ENCODE measurements around the gene SPPL3. TPM values are rescaled to one million over a fixed set of nuclear protein-coding genes. Genes with fewer than 3 reads are reported as not detected.
A peak's percentile ranks its signal among the peaks of the same experiment; 100 is the strongest.
"Not testable (repeated sequence)": the region's sequence is repeated elsewhere in the genome, so short reads cannot be mapped to it uniquely, and the experiment has no call there.

The SPPL3 gene
- polyA plus RNA-seq, 1 donor from 2014 or later, result 18.6 TPM

DNA sequence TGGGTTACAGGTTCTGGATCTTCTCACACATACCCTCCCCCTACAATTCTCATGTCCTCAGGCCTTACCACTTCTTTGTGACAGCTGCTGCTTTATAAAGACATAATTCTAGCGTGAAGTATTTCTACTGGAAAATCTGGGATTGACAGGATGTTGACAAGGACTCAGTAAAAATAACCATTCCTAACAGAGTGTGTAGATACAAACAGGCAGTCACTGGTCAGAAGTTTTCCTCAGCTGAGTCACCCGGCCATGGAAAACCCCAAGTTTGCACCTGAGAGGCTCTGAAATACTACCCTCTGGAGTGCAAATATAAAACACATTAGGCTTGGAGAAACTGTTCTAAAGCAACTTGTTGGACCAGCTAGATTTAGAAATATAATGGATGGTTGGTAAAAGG lies 54.4 kb downstream of the SPPL3 start:
- peak overlapping the region in 1 of 4 donors; percentile 22 for H3K4me3 Mint-ChIP-seq

DNA sequence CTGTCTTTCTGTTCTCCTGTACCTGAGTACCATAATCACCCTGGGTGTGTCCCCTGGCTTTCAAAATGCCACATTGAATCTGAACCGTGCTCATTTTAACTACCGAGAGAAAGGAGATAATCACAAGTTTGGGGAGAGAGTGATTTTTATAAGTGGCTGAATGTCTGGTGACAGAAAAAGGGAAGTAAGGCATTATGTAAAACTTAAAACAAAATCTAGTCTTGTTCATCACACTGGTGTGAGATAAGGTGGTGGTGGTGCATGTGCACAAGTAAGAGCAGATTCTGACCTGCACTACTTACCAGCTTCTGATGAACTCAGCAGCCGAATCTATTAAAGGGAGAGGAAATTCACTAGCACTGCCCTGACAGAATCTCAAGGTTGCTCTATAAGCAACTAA lies 56.3 kb downstream of the SPPL3 start:
- peak overlapping the region in 2 of 4 donors; percentile 29 to 47 for H3K4me3 Mint-ChIP-seq
- peaks cover 0 to 1% (median 0%) of the 10 kb centered on the region in 3 donors for H3K9me3 Mint-ChIP-seq
- peaks cover 40 to 55% (median 49%) of the 10 kb centered on the region in 3 donors for H3K4me1 Mint-ChIP-seq
- H3K36me3 Mint-ChIP-seq, result no peaks in the 10 kb centered on the region
- peak overlapping the region; percentile 18 to 68 (median 29) for H3K27ac Mint-ChIP-seq
- no peaks in the 10 kb centered on the region for H3K27me3 Mint-ChIP-seq

More for the DNA sequence above, 54.4 kb downstream of the SPPL3 start:
- no peaks in the 10 kb centered on the region for H3K27me3 Mint-ChIP-seq
- H3K36me3 Mint-ChIP-seq, result no peaks in the 10 kb centered on the region
- H3K9me3 Mint-ChIP-seq, result peaks cover 0 to 1% (median 0%) of the 10 kb centered on the region in 3 donors
- H3K4me1 Mint-ChIP-seq, result peaks cover 41 to 52% (median 51%) of the 10 kb centered on the region in 3 donors
- H3K27ac Mint-ChIP-seq, result peak overlapping the region in 1 of 3 donors; percentile 40

DNA sequence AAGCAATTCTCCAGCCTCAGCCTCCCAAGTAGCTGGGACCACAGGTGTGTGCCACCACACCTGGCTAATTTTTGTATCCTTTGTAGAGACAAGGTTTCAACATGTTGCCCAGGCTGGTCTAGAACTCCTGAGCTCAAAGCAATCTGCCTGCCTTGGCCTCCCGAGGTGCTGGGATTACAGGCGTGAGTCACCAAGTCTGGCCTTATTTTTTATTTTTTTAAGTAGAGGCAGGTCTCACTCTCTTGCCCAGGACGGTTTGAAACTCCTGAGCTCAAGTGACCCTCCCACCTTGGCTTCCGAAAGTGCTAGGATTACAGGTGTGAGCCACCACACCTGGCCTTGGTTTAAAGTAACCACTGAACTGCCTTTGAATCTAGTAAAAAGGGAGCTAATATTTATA lies 56.8 kb downstream of the SPPL3 start:
- peak overlapping the region in 2 of 4 donors; percentile 29 to 47 for H3K4me3 Mint-ChIP-seq
- peaks cover 0 to 1% (median 0%) of the 10 kb centered on the region in 3 donors for H3K9me3 Mint-ChIP-seq
- peaks cover 42 to 55% (median 51%) of the 10 kb centered on the region in 3 donors for H3K4me1 Mint-ChIP-seq
- H3K27ac Mint-ChIP-seq, result peak overlapping the region; percentile 18 to 68 (median 29)
- no peaks in the 10 kb centered on the region for H3K36me3 Mint-ChIP-seq
- H3K27me3 Mint-ChIP-seq, result no peaks in the 10 kb centered on the region

DNA sequence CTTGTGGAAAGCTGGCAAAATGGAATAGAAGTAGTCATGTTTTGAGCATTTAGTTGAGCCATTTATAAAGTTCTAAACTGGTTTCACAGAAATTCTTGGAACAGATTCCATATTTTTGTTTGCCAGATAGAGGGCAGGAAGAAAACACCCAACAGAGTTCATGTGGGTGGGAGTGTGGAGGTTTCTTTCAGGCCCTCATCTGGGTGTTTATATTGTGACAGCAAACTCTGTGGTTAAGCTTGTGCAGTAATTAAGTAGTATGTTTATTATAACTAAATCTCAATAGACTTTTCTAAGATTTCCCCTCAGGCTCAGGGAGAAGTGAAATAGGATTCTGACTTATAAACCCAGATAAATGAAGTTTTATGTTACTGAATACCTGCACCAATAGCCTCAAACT lies 57.4 kb downstream of the SPPL3 start:
- H3K9me3 Mint-ChIP-seq, result peaks cover 0 to 1% (median 0%) of the 10 kb centered on the region in 3 donors
- peak overlapping the region in 1 of 3 donors; percentile 14 for H3K27ac Mint-ChIP-seq
- H3K4me3 Mint-ChIP-seq, result no peak overlapping the region
- no peaks in the 10 kb centered on the region for H3K27me3 Mint-ChIP-seq
- H3K36me3 Mint-ChIP-seq, result no peaks in the 10 kb centered on the region
- H3K4me1 Mint-ChIP-seq, result peaks cover 46 to 53% (median 51%) of the 10 kb centered on the region in 3 donors

DNA sequence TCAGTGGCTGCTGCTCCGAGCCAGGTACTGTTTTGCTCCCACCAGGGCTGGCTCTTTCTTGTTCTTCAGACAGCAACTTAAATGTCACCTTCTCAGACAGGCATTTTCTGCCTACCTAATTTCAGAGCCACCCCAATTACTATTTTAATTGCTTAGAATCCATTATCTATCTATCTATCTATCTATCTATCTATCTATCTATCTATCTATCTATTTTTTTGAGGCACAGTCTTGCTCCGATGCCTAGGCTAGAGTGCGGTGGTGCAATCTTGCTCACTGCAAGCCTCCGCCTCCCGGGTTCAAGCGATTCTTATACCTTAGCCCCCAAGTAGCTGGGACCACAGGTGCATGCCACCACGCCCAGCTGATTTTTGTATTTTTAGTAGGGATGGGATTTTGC lies 58.5 kb downstream of the SPPL3 start:
- Mint-ChIP-seq H3K27ac (peak overlapping the region in 1 of 3 donors; percentile 78), H3K4me3 (peak overlapping the region in 1 of 4 donors; percentile 39), H3K4me1 (peaks cover 40 to 45% (median 41%) of the 10 kb centered on the region in 3 donors), H3K36me3 (no peaks in the 10 kb centered on the region), H3K27me3 (no peaks in the 10 kb centered on the region), H3K9me3 (peaks cover 0 to 1% (median 0%) of the 10 kb centered on the region in 3 donors)

DNA sequence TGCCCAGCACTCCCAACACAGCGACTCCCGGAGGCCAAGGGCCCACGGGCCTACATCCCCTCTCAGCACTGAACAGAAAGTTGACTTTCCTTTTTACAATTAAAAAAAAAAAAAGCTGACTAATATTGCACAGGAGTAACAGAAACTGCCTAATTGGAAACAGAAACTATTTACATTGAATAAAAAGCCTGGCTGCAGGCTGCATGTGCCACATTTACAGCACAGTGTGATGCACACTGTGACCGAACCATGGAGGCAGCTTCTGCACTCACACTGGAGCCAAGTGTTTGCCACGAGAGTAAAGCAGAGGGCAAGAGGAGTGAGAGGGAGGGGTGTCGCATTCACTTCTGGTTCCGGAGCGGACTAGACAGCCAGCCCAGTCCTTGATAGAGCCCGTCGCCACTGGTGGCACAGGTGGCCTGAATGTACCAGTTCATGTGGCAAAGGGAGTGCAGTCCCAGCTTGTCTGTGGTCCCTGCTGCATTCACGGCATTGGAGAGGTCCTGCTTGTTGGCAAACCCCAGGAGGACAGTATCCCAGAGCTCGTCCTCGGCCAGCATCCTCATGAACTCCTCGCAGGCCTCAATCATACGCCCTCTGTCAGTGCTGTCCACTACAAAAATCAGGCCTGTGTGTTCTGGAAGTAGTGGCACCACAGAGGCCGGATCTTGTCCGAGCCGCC lies 59.2 kb downstream of the SPPL3 start:
- Mint-ChIP-seq H3K9me3 (no peaks in the 10 kb centered on the region), H3K27me3 (no peaks in the 10 kb centered on the region), H3K27ac (peak overlapping the region in 1 of 3 donors; percentile 78), H3K4me3 (no peak overlapping the region), H3K4me1 (peaks cover 32 to 40% (median 34%) of the 10 kb centered on the region in 3 donors), H3K36me3 (no peaks in the 10 kb centered on the region)

DNA sequence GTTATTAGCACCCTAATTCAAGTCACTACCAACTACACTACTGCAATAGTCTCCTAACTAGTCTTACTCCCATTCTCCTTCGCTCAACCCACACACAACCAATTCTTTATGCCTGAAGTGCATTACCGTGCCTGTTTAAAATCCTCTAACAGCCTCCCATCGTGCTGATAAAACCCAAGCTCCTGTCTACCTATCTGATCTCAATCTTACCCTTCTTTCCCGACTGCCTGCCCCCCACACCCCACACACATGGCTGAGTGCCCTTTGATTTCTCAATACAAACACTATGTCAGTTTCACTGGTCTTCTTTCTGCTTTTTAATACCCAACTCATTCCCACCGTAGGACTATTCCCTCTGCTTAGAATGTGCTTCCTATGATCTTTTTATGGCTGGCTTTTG lies 59.9 kb downstream of the SPPL3 start:
- H3K4me1 Mint-ChIP-seq, result peaks cover 28 to 38% (median 32%) of the 10 kb centered on the region in 3 donors
- H3K4me3 Mint-ChIP-seq, result no peak overlapping the region

DNA sequence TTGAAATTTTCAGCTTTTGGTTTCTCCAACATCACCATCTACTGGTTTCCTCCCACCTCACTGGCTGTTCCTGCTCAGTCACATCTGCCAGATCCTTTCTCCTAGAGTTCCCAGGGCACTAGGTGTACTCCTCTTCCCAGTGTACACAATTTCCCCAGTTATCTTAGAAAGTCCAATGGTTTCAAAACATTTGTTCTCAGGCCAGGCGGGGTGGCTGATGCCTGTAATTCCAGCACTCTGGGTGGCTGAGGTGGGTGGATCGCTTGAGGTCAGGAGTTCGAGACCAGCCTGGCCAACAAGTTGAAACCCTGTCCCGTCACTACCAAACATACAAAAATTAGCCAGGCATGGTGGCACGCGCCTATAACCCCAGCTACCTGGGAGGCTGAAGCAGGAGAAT lies 60.7 kb downstream of the SPPL3 start:
- no peak overlapping the region for H3K4me3 Mint-ChIP-seq
- H3K9me3 Mint-ChIP-seq, result no peaks in the 10 kb centered on the region
- H3K27me3 Mint-ChIP-seq, result no peaks in the 10 kb centered on the region
- peaks cover 2% of the 10 kb centered on the region for H3K36me3 Mint-ChIP-seq
- no peak overlapping the region for H3K27ac Mint-ChIP-seq
- peaks cover 26 to 32% (median 31%) of the 10 kb centered on the region in 3 donors for H3K4me1 Mint-ChIP-seq

More for the DNA sequence above, 59.9 kb downstream of the SPPL3 start:
- no peak overlapping the region for H3K27ac Mint-ChIP-seq
- peaks cover 2% of the 10 kb centered on the region for H3K36me3 Mint-ChIP-seq
- H3K27me3 Mint-ChIP-seq, result no peaks in the 10 kb centered on the region
- no peaks in the 10 kb centered on the region for H3K9me3 Mint-ChIP-seq

DNA sequence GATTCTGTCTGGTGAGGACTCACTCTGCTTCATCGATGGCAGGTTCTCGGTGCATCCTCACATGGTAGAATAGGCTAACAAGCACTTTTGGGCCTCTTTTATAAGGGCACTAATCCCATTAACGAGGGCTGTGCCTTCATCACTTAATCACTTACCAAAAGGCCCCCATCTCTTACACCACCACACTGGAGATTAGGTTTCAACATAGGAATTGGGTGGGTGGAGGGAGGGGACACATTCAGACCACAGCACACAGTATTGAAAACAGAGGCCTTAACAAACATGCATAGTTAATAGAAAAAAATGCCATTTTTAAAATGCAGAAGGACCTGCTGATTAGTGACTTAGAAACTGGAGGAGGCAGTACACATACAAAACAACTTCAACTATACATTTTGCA lies 61.6 kb downstream of the SPPL3 start:
- no peak overlapping the region for H3K4me3 Mint-ChIP-seq
- H3K27me3 Mint-ChIP-seq, result no peaks in the 10 kb centered on the region
- H3K27ac Mint-ChIP-seq, result no peak overlapping the region
- peaks cover 2% of the 10 kb centered on the region for H3K36me3 Mint-ChIP-seq
- H3K9me3 Mint-ChIP-seq, result no peaks in the 10 kb centered on the region
- peaks cover 22 to 30% (median 25%) of the 10 kb centered on the region in 3 donors for H3K4me1 Mint-ChIP-seq

DNA sequence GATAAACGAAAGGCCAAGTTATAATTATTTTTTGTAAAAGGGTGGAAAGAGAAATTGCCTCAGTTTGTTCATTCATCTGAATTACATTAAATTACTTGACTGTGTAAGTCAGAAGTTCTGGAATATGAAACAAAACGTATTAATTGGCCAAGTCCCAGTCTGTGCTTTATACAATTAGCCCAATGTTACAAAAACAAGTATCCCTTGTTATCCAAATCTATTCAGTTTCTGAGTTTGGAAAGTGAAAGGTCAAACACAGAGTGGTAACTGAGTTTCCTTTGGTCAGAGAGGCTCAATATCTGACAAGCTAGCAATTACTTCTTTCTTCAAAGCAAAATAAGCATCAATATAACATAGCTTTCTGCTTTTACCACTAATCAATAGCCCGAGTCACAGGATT lies 62.6 kb downstream of the SPPL3 start:
- Mint-ChIP-seq H3K36me3 (peaks cover 2% of the 10 kb centered on the region), H3K27me3 (no peaks in the 10 kb centered on the region)

DNA sequence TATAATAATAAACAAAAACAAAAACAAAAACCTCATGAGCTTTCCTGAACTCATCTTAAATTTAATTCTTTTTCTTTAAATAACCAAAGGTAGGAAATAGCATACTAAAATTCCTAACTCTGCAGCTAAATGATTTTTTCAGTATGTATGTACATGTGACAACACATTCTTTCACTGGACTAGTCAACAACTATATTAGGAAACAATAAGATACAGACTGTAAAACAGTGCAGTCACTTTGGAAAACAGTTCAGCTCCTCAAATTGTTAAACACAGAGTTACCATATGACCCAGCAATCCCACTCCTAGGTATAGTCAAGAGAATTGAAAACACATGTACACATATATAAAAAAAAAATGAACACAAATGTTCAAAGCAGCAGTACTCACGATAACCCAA lies 64.7 kb downstream of the SPPL3 start:
- Mint-ChIP-seq H3K9me3 (no peaks in the 10 kb centered on the region), H3K27ac (no peak overlapping the region), H3K4me1 (peaks cover 31 to 45% (median 43%) of the 10 kb centered on the region in 3 donors), H3K27me3 (no peaks in the 10 kb centered on the region), H3K4me3 (no peak overlapping the region), H3K36me3 (peaks cover 2% of the 10 kb centered on the region)

More for the DNA sequence above, 62.6 kb downstream of the SPPL3 start:
- Mint-ChIP-seq H3K4me1 (peaks cover 17 to 29% (median 26%) of the 10 kb centered on the region in 3 donors), H3K4me3 (no peak overlapping the region), H3K27ac (no peak overlapping the region), H3K9me3 (no peaks in the 10 kb centered on the region)

DNA sequence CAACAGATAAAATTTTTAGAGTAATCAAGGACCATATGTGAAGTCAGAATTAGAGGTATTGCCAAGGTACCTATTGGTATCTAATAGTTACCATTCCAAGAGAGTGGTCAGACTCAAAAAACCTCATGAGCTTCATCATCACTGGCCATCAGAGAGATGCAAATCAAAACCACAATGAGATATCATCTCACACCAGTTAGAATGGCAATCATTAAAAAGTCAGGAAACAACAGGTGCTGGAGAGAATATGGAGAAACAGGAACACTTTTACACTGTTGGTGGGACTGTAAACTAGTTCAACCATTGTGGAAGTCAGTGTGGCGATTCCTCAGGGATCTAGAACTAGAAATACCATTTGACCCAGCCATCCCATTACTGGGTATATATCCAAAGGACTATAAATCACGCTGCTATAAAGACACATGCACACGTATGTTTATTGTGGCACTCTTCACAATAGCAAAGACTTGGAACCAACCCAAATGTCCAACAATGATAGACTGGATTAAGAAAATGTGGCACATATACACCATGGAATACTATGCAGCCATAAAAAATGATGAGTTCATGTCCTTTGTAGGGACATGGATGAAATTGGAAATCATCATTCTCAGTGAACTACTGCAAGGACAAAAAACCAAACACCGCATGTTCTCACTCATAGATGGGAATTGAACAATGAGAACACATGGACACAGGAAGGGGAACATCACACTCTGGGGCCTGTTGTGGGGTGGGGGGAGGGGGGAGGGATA lies 65.4 kb downstream of the SPPL3 start:
- not testable (repeated sequence) for H3K36me3 Mint-ChIP-seq, H3K27ac Mint-ChIP-seq, H3K9me3 Mint-ChIP-seq, H3K27me3 Mint-ChIP-seq, H3K4me3 Mint-ChIP-seq
- peaks cover 33 to 46% (median 38%) of the 10 kb centered on the region in 3 donors for H3K4me1 Mint-ChIP-seq

DNA sequence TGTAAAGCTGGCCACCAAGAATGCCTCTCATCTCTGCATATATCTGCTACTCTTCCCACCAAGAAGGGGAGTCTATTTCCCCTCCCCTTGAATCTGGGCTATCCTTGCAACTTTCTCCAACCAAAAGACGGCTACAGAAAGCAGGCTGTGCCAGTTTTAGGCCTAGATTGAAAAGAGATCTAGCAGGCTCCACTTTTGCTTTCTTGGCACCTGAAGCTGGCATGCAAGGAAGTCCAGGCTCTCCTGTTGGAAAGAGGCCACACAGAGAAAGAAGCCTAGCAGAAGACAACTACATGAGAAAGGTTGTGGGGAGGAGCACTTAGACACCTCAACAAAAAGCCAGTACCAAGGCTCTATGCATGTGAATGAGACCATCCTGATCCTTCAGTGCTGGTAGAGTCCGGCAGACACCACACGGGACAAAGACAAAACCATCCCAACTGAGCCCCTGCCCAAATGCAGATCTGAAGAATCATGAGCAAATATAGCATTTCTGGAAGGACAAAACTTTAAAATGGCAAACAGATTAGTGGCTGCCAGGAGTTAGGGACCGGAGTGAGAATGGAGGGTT lies 68.0 kb downstream of the SPPL3 start:
- H3K9me3 Mint-ChIP-seq, result no peaks in the 10 kb centered on the region
- peak overlapping the region in 1 of 3 donors; percentile 7 for H3K27ac Mint-ChIP-seq
- H3K36me3 Mint-ChIP-seq, result peaks cover 2% of the 10 kb centered on the region
- no peaks in the 10 kb centered on the region for H3K27me3 Mint-ChIP-seq
- no peak overlapping the region for H3K4me3 Mint-ChIP-seq
- H3K4me1 Mint-ChIP-seq, result peaks cover 21 to 54% (median 30%) of the 10 kb centered on the region in 3 donors

DNA sequence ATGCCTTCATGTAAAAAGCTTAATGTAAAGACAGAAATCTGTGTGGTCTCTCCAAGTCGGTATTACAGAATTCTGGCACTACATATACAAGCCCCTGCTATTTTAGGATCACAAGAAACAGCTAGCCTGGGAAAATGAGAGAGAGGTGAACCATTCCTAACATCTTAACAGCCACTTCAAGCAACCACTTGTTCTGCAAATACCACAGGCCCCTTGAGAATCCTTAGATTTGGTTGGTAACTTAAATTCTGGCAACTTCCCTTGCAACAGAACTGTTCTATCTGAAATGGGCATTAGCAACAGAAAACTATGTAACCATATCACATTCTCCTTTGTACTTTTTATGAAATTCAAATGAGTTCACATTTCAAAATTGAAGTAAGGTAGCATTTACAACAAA lies 68.5 kb downstream of the SPPL3 start:
- Mint-ChIP-seq H3K27ac (peak overlapping the region; percentile 9 to 27 (median 22)), H3K27me3 (no peaks in the 10 kb centered on the region), H3K36me3 (peaks cover 2% of the 10 kb centered on the region), H3K4me3 (peak overlapping the region; percentile 2 to 66 (median 34)), H3K9me3 (no peaks in the 10 kb centered on the region), H3K4me1 (peaks cover 21 to 59% (median 35%) of the 10 kb centered on the region in 3 donors)

DNA sequence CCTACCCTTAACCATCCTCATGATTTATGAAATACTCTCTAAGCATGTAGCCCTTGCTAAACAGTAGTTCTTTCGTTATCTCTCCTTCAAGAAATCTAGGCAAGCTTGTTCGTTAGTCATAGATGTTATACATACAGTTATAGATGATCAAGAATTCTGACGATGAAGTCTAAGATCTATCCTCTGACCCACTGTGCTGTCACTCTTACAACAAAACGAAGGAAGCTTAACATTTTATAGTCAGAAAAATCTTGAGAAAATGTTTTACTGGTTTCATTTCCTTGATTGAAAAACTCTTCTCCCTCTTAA lies 68.9 kb downstream of the SPPL3 start:
- Mint-ChIP-seq H3K4me1 (peaks cover 21 to 58% (median 35%) of the 10 kb centered on the region in 3 donors), H3K4me3 (peak overlapping the region in 3 of 4 donors; percentile 4 to 66 (median 65)), H3K27ac (peak overlapping the region; percentile 9 to 27 (median 22)), H3K36me3 (peaks cover 2% of the 10 kb centered on the region), H3K27me3 (no peaks in the 10 kb centered on the region), H3K9me3 (no peaks in the 10 kb centered on the region)
